H7 (cell line): Measurements from ENCODE around the gene REG3A. TPM values are rescaled to one million over a fixed set of nuclear protein-coding genes. Genes with fewer than 3 reads are reported as not detected.
A peak's percentile ranks its signal among the peaks of the same experiment; 100 is the strongest.

Experiments used
- DNase-seq: peaks from one replicate; pipeline ENCODE4 v3.0.0; 2012
- H3K27me3 ChIP-seq: 2 replicates; pipeline ENCODE4 v1.6.0; 2011; ENCODE audit warnings: mild to moderate bottlenecking, low read length; ENCODE audit not compliant: control insufficient read depth, insufficient read depth
- H3K36me3 ChIP-seq: replicated peaks from 2 replicates; pipeline ENCODE4 v1.5.1; 2011; ENCODE audit warnings: low read length; ENCODE audit not compliant: control insufficient read depth, insufficient read depth
- H3K4me3 ChIP-seq: 2 replicates; pipeline ENCODE4 v1.5.1; 2011; ENCODE audit warnings: low read depth, mild to moderate bottlenecking, control low read depth, low read length, moderate library complexity; ENCODE audit not compliant: insufficient read depth
- total RNA-seq: library from RNA; depleted of rRNA; stranded (reverse); fragments of >200 nt; shearing (Covaris generic); gene quantifications from 2 replicates; pipeline ENCODE4 v1.2.3, GENCODE V29; 2014; rRNA removed

REG3A gene
- not detected in 2 replicates for total RNA-seq

GRCh38 chr2:79159653-79160052 is at the start of gene REG3A:
REG3A (minus strand) TSS chr2:79159753; CDS start chr2:79159405, 348 bp downstream.
- DNase-seq: no peak
- H3K4me3 ChIP-seq: no peak within 1 kb of the TSS
- no peaks in the 10 kb centered on the region for H3K36me3 ChIP-seq
- no peaks in the 10 kb centered on the region for H3K27me3 ChIP-seq

- Histone ChIP-seq H3K4me3 (no peak overlapping the region), H3K27me3 (no peaks in the 10 kb centered on the region), H3K36me3 (no peaks in the 10 kb centered on the region)
- no peak for DNase-seq
These were observed 41.2 kb upstream of the REG3A start for GRCh38 chr2:79200762-79201161.

GRCh38 chr2:79191816-79192215 is 32.3 kb upstream of the REG3A start:
- no peaks in the 10 kb centered on the region for H3K36me3 ChIP-seq
- no peak overlapping the region for H3K4me3 ChIP-seq
- H3K27me3 ChIP-seq: peaks cover 4% of the 10 kb centered on the region; the same call in 1 of the 2 replicates
- no peak for DNase-seq

DNA sequence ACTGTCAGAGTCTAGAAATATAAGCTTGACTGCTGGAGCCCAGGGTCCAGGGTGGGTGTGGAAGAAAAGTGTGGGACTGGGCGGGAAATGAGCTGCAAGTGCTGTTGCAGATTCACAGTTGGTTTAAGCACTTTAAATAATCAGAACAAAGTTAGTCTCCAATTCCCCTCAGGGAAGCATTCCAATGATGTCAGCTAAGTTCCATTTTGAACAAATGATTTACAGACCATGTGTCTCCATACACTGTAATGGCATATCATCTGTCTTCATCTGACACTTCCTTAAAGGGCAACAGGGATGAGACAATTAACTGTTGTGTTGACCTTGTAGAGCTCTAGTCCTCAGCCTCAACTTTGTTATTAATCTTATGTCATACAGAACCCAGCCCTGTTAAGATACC is 31.5 kb upstream of the REG3A start:
- Histone ChIP-seq H3K27me3 (peaks cover 4% of the 10 kb centered on the region; the same call in 1 of the 2 replicates), H3K36me3 (no peaks in the 10 kb centered on the region), H3K4me3 (no peak overlapping the region)
- no peak for DNase-seq

GRCh38 chr2:79189465-79189864 is 29.9 kb upstream of the REG3A start:
- no peak overlapping the region for H3K4me3 ChIP-seq
- peak; percentile 17 for DNase-seq
- peaks cover 4% of the 10 kb centered on the region; the same call in 1 of the 2 replicates for H3K27me3 ChIP-seq
- no peaks in the 10 kb centered on the region for H3K36me3 ChIP-seq

GRCh38 chr2:79181617-79182016 is 22.1 kb upstream of the REG3A start:
- H3K4me3 ChIP-seq: no peak overlapping the region

DNA sequence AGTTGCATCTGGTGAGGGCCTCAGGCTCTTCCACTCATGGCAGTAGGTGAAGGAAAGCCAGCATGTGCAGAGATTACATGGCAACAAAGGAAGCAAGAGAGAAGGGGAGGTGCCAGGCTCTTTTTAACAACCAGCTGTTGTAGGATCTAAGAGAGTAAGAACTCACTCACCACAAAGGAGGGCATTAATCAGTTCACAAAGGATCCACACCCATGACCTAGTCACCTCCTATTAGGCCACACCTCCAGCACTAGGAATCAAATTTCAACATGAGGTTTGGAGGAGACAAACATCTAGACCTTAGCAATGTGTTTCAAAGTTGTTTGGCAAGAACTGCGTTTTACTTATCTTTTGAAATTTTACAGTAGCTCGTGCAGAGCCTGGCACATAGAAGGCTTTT is 20.5 kb upstream of the REG3A start:
- no peak for DNase-seq
- Histone ChIP-seq H3K4me3 (no peak overlapping the region), H3K36me3 (no peaks in the 10 kb centered on the region), H3K27me3 (no peaks in the 10 kb centered on the region)

More at GRCh38 chr2:79181617-79182016, 22.1 kb upstream of the REG3A start:
- Histone ChIP-seq H3K36me3 (no peaks in the 10 kb centered on the region), H3K27me3 (no peaks in the 10 kb centered on the region)
- no peak for DNase-seq

- DNase-seq: no peak
- no peaks in the 10 kb centered on the region for H3K27me3 ChIP-seq
- H3K36me3 ChIP-seq: no peaks in the 10 kb centered on the region
- no peak overlapping the region for H3K4me3 ChIP-seq
These were observed 19.5 kb upstream of the REG3A start for GRCh38 chr2:79179036-79179435.

GRCh38 chr2:79178076-79178674 is 18.6 kb upstream of the REG3A start:
- DNase-seq: no peak

DNA sequence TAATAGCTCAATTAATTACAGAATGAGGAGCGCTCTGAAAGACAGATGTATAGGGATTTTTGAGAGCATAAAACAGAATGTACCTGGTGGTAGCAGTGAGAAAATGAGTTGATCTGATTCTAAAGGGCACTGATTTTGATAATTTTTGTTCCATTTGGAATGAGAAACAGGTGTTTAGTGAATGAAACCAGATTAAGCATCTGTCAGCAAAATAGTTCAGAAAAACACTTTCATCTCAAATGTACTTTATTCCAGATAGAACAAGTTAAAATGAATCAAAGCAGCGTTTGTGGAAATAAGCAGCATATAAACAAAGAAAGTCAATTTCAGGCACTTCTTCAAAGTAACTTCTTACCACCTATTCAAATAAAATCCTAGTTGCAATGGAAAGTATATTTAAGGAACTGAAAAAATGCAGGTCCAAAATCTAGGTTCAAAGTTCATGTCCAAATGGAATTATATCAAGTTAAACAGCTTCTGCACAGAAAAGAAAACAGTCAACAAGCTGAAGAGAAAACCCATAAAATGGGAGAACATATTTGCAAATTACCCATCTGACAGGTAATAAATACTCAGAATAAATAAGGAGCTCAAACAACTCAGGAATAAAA is 11.9 kb upstream of the REG3A start:
- DNase-seq: no peak
- H3K36me3 ChIP-seq: no peaks in the 10 kb centered on the region
- H3K4me3 ChIP-seq: no peak overlapping the region
- H3K27me3 ChIP-seq: no peaks in the 10 kb centered on the region

More at GRCh38 chr2:79178076-79178674, 18.6 kb upstream of the REG3A start:
- Histone ChIP-seq H3K4me3 (no peak overlapping the region), H3K36me3 (no peaks in the 10 kb centered on the region), H3K27me3 (no peaks in the 10 kb centered on the region)

DNA sequence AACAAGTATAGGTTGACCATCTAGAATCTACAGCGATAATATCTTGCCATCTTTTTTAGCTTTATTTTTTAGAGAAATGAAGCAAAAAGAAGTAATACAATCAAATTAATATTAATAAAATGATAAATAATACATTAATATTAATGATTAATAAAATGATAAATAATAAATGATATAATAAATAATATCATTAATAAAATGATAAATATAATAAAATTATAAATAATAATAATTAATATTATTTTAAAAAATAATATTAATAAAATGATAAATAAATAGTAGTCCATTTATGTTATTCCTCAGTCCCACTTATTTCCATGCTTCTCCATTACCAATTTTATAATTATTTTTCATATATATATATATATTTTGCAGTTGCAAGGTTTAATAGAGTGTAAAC is 3.2 kb upstream of the REG3A start:
- Histone ChIP-seq H3K36me3 (no peaks in the 10 kb centered on the region), H3K27me3 (no peaks in the 10 kb centered on the region), H3K4me3 (no peak overlapping the region)
- no peak for DNase-seq

DNA sequence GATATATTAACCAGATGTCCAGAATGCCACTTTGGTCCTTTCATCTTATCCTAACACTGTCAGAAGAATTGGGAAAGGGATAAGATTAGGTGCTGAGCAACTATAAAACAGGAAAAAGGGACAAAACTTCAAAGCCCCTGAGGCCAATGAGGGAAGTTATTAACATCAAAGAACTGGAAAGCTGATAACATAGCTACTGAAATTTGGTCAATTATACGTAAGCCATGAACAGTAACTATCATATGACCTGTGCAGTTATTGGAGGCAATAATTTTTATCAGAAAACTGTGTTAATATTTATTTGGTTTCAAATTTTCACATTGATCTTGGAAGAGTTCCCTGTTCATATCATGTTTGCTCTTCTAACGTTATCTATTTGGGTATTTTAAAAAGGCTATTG is 2.6 kb upstream of the REG3A start:
- Histone ChIP-seq H3K27me3 (no peaks in the 10 kb centered on the region), H3K36me3 (no peaks in the 10 kb centered on the region)

DNA sequence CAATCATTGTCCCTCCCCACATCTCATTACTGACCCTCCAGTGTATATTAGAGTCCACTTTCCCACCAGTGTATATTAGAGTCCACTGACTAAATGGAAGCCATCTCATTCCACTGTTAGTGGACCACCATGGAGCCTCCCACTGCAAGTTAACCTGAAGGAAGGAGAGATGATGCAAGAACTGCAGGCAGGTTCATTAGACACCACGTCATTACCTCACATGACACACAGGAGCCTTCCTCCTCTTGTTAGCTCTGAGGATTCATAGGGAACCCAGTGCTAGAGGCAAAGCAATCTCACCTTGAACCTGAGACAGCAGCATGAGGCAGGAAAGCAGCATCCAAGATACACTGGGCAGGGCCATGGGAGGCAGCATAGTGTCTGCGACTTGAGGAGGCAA is 523 bp downstream of the REG3A start:
- Histone ChIP-seq H3K4me3 (no peak overlapping the region), H3K27me3 (no peaks in the 10 kb centered on the region), H3K36me3 (no peaks in the 10 kb centered on the region)
- DNase-seq: no peak

More for the DNA sequence above, 2.6 kb upstream of the REG3A start:
- no peak for DNase-seq
- no peak overlapping the region for H3K4me3 ChIP-seq

GRCh38 chr2:79155826-79156476 is 3.6 kb downstream of the REG3A start:
- H3K27me3 ChIP-seq: no peaks in the 10 kb centered on the region
- no peak for DNase-seq
- no peaks in the 10 kb centered on the region for H3K36me3 ChIP-seq
- H3K4me3 ChIP-seq: no peak overlapping the region

GRCh38 chr2:79139423-79139822 is 20.1 kb downstream of the REG3A start:
- DNase-seq: no peak
- Histone ChIP-seq H3K36me3 (no peaks in the 10 kb centered on the region), H3K27me3 (no peaks in the 10 kb centered on the region), H3K4me3 (no peak overlapping the region)
